Neuronal stem cell (in vitro differentiated cells): ENCODE data around the gene MCC.

Source experiments
- DNase-seq: peaks from one replicate; pipeline ENCODE4 v3.0.0-alpha.2; 2013; ENCODE audit warnings: low spot score
- H2AFZ ChIP-seq: one replicate; pipeline ENCODE4 v1.6.1; 2013; ENCODE audit warnings: mild to moderate bottlenecking, low read length, inconsistent platforms
- H2AK5ac ChIP-seq: 2 replicates; pipeline ENCODE4 v1.6.1; 2013; ENCODE audit warnings: low read depth, mild to moderate bottlenecking, inconsistent platforms, low read length, moderate library complexity, mixed read lengths
- H2BK120ac ChIP-seq: 2 replicates; pipeline ENCODE4 v1.6.1; 2013; ENCODE audit warnings: low read depth, mild to moderate bottlenecking, inconsistent platforms, low read length, moderate library complexity, mixed read lengths
- H2BK12ac ChIP-seq: one replicate; pipeline ENCODE4 v1.6.1; 2013; ENCODE audit warnings: low read length, inconsistent platforms
- H2BK15ac ChIP-seq: 2 replicates; pipeline ENCODE4 v1.6.1; 2013; ENCODE audit warnings: mild to moderate bottlenecking, low read length, inconsistent platforms, mixed read lengths
- H2BK5ac ChIP-seq: one replicate; pipeline ENCODE4 v1.6.1; 2013; ENCODE audit warnings: inconsistent platforms, mild to moderate bottlenecking, low read length, moderate library complexity
- H3K14ac ChIP-seq: one replicate; pipeline ENCODE4 v1.6.1; 2013; ENCODE audit warnings: low read length, inconsistent platforms
- H3K18ac ChIP-seq: 2 replicates; pipeline ENCODE4 v1.6.1; 2013; ENCODE audit warnings: low read length, inconsistent platforms
- H3K23ac ChIP-seq: 2 replicates; pipeline ENCODE4 v1.6.1; 2013; ENCODE audit warnings: low read depth, mild to moderate bottlenecking, mixed read lengths, low read length, inconsistent platforms; ENCODE audit not compliant: poor library complexity
- H3K27ac ChIP-seq: replicated peaks from 3 replicates; pipeline ENCODE4 v1.5.1; 2013; ENCODE audit warnings: low read length, inconsistent platforms
- H3K27me3 ChIP-seq, 3 experiments: 2 replicates each; pipeline ENCODE4 v1.6.1; 2013; ENCODE audit warnings: low read length in 3 of 3, mild to moderate bottlenecking in 2 of 3, inconsistent platforms in 1 of 3, low read depth in 1 of 3, mixed read lengths in 1 of 3, moderate library complexity in 1 of 3; ENCODE audit not compliant: control insufficient read depth in 3 of 3, insufficient read depth in 3 of 3
- H3K36me3 ChIP-seq, 2 donors: replicated peaks in 1 of 2; 2 replicates each; pipeline ENCODE4 v1.6.1; 2013; ENCODE audit warnings: low read length in 2 of 2; ENCODE audit not compliant: control insufficient read depth in 2 of 2, insufficient read depth in 2 of 2
- H3K4ac ChIP-seq: 2 replicates; pipeline ENCODE4 v1.6.1; 2013; ENCODE audit warnings: inconsistent platforms, mild to moderate bottlenecking, low read length, moderate library complexity
- H3K4me1 ChIP-seq, 2 donors: 1 replicate in 1 of 2; 2 replicates in 1 of 2; pipeline ENCODE4 v1.6.1; 2013; ENCODE audit warnings: low read length in 2 of 2, low read depth in 1 of 2; ENCODE audit not compliant: control insufficient read depth in 2 of 2, insufficient read depth in 1 of 2
- H3K4me2 ChIP-seq: one replicate; pipeline ENCODE4 v1.6.1; 2013; ENCODE audit warnings: mild to moderate bottlenecking, low read length, inconsistent platforms; ENCODE audit not compliant: insufficient read depth, poor library complexity, severe bottlenecking
- H3K4me3 ChIP-seq, 2 donors: 2 replicates each; pipeline ENCODE4 v1.5.1; 2013; ENCODE audit warnings: low read length in 2 of 2, mild to moderate bottlenecking in 2 of 2, inconsistent platforms in 1 of 2, moderate library complexity in 1 of 2
- H3K79me1 ChIP-seq: one replicate; pipeline ENCODE4 v1.6.1; 2013; ENCODE audit warnings: low read depth, mild to moderate bottlenecking, inconsistent platforms, low read length, moderate library complexity
- H3K9ac ChIP-seq: one replicate; pipeline ENCODE4 v1.6.1; 2013; ENCODE audit warnings: mild to moderate bottlenecking, low read depth, low read length, inconsistent platforms; ENCODE audit not compliant: poor library complexity
- H3K9me3 ChIP-seq, 2 donors: replicated peaks in 1 of 2; 2 replicates each; pipeline versions ENCODE3 to v1.6.1; 2013; ENCODE audit warnings: low read length in 2 of 2, mild to moderate bottlenecking in 2 of 2, inconsistent platforms in 1 of 2, low read depth in 1 of 2, mixed read lengths in 1 of 2, moderate library complexity in 1 of 2; ENCODE audit not compliant: control insufficient read depth in 2 of 2, insufficient read depth in 1 of 2
- H4K8ac ChIP-seq: one replicate; pipeline ENCODE4 v1.6.1; 2013; ENCODE audit warnings: low read depth, mild to moderate bottlenecking, inconsistent platforms, low read length, moderate library complexity
- H4K91ac ChIP-seq: one replicate; pipeline ENCODE4 v1.6.1; 2013; ENCODE audit warnings: low read length, low read depth, mild to moderate bottlenecking, inconsistent platforms; ENCODE audit not compliant: poor library complexity
- WGBS, 2 donors: extraction: QIAGEN DNeasy Blood & Tissue Kit; methylation state at CpG; one replicate each; pipeline ENCODE4 v1.1.7; 2013; ENCODE audit warnings: missing lambda C conversion rate in 2 of 2, mixed read lengths in 1 of 2; ENCODE audit not compliant: insufficient read length in 2 of 2, insufficient replicate concordance in 1 of 2; ENCODE audit errors: extremely low coverage in 2 of 2; 5-methylcytosine and 5-hydroxymethylcytosine counted together

Gene MCC

GRCh38 chr5:113512341-113512740 lies 24.1 kb upstream of the MCC start:
- Histone ChIP-seq H3K23ac (no peak overlapping the region), H2AK5ac (no peak overlapping the region), H3K36me3 (peaks cover 0 to 23% of the 10 kb centered on the region in 2 donors), H3K4me3 (no peak overlapping the region), H4K8ac (no peak overlapping the region), H2BK12ac (no peak overlapping the region), H2BK120ac (no peak overlapping the region), H3K4ac (no peak overlapping the region), H2BK15ac (no peak overlapping the region), H3K9ac (no peak overlapping the region), H3K14ac (no peak overlapping the region), H4K91ac (no peak overlapping the region), H3K27me3 (no peaks in the 10 kb centered on the region), H3K9me3 (no peaks in the 10 kb centered on the region), H3K18ac (no peak overlapping the region), H3K4me2 (no peak overlapping the region), H3K79me1 (no peaks in the 10 kb centered on the region), H3K27ac (no peak overlapping the region), H2BK5ac (no peak overlapping the region), H3K4me1 (peaks cover 1 to 6% of the 10 kb centered on the region in 2 donors), H2AFZ (no peak overlapping the region)
- WGBS, 2 donors: no CpG with 5 or more reads among the region's 3 CpGs
- no peak for DNase-seq

- Histone ChIP-seq H3K9me3 (no peaks in the 10 kb centered on the region), H3K4me2 (no peak overlapping the region), H2BK5ac (no peak overlapping the region), H3K4me3 (no peak overlapping the region), H3K4me1 (peaks cover 1 to 6% of the 10 kb centered on the region in 2 donors), H2BK12ac (no peak overlapping the region), H3K27ac (no peak overlapping the region), H3K79me1 (no peaks in the 10 kb centered on the region), H2BK15ac (no peak overlapping the region), H3K14ac (no peak overlapping the region), H2AK5ac (no peak overlapping the region), H3K4ac (no peak overlapping the region), H3K27me3 (no peaks in the 10 kb centered on the region), H4K8ac (no peak overlapping the region), H3K18ac (no peak overlapping the region), H3K9ac (peak overlapping the region; percentile 31), H4K91ac (no peak overlapping the region), H2BK120ac (no peak overlapping the region), H2AFZ (no peak overlapping the region), H3K23ac (no peak overlapping the region), H3K36me3 (peaks cover 0 to 9% of the 10 kb centered on the region in 2 donors)
- DNase-seq: no peak
- WGBS, 2 donors: no CpG with 5 or more reads among the region's 6 CpGs
Observed at GRCh38 chr5:113510836-113511451, 22.7 kb upstream of the MCC start.

GRCh38 chr5:113508756-113509155 lies 20.5 kb upstream of the MCC start:
- Histone ChIP-seq H3K27me3 (no peaks in the 10 kb centered on the region), H3K79me1 (no peaks in the 10 kb centered on the region)

DNA sequence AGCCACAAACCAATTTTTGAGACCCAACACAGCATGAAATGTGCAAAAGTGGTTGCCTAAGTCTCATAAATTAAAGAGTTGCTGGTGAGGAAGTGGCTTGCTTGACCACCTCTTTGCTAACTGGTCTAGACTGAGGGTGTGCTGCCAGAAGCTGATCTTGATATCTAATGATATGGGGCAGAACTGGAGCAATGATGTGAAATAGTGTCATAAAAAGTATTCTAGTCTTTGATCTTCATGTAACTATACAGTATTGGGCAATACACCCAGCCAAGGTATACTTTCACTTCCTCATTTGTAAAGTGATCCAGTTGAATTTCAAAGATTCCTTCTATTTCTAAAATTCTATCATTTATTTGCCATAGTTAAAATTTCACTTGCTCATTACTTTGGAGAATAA lies 19.3 kb upstream of the MCC start:
- H2BK120ac ChIP-seq: no peak overlapping the region
- DNase-seq: no peak

More at GRCh38 chr5:113508756-113509155, 20.5 kb upstream of the MCC start:
- Histone ChIP-seq H2BK5ac (no peak overlapping the region), H3K36me3 (no peaks in the 10 kb centered on the region), H2BK120ac (no peak overlapping the region), H4K91ac (no peak overlapping the region), H2AFZ (no peak overlapping the region), H3K23ac (no peak overlapping the region), H2BK15ac (no peak overlapping the region), H3K14ac (no peak overlapping the region), H2AK5ac (no peak overlapping the region), H2BK12ac (no peak overlapping the region), H3K18ac (no peak overlapping the region), H3K4me2 (no peak overlapping the region), H3K9ac (no peak overlapping the region), H3K9me3 (no peaks in the 10 kb centered on the region), H3K4ac (no peak overlapping the region), H4K8ac (no peak overlapping the region), H3K27ac (no peak overlapping the region), H3K4me1 (no peaks in the 10 kb centered on the region), H3K4me3 (no peak overlapping the region)
- no peak for DNase-seq

More for the DNA sequence above, 19.3 kb upstream of the MCC start:
- Histone ChIP-seq H2BK12ac (no peak overlapping the region), H3K36me3 (no peaks in the 10 kb centered on the region), H3K27me3 (no peaks in the 10 kb centered on the region), H4K91ac (no peak overlapping the region), H3K9me3 (no peaks in the 10 kb centered on the region), H3K4me1 (no peaks in the 10 kb centered on the region), H3K79me1 (no peaks in the 10 kb centered on the region), H3K18ac (no peak overlapping the region), H3K14ac (no peak overlapping the region), H3K23ac (no peak overlapping the region), H3K4me3 (no peak overlapping the region), H4K8ac (no peak overlapping the region), H2AFZ (no peak overlapping the region), H3K27ac (no peak overlapping the region), H3K9ac (no peak overlapping the region), H2AK5ac (no peak overlapping the region), H2BK15ac (no peak overlapping the region), H2BK5ac (no peak overlapping the region), H3K4me2 (no peak overlapping the region), H3K4ac (no peak overlapping the region)
